Lung (tissue), 12 donors: ENCODE data around the gene TOM1. TPM values are rescaled to one million over a fixed set of nuclear protein-coding genes. Genes with fewer than 3 reads are reported as not detected.

Experiments
- ATAC-seq: fragments of 200-7000 bp; cut with Tn5 transposase; one replicate; pipeline ENCODE4 v1.9.1; 2020; ENCODE audit warnings: moderate number of reproducible peaks; ENCODE audit not compliant: insufficient read depth, low FRiP score
- DNase-seq, 3 donors: peaks; one replicate each; pipeline ENCODE4 v3.0.0-alpha.2; 2013 to 2017
- H3K27ac ChIP-seq, 2 donors: one replicate each; pipeline ENCODE4 v1.5.1; 2013; ENCODE audit warnings: mild to moderate bottlenecking in 2 of 2, moderate library complexity in 2 of 2, control low read depth in 1 of 2, inconsistent platforms in 1 of 2, low read depth in 1 of 2, low read length in 1 of 2
- H3K27me3 ChIP-seq, 3 donors: one replicate each; pipeline ENCODE4 v1.5.1; 2013; ENCODE audit warnings: low read length in 2 of 3; ENCODE audit not compliant: control insufficient read depth in 3 of 3, insufficient read depth in 3 of 3
- H3K36me3 ChIP-seq, 4 donors: one replicate each; pipeline ENCODE4 v1.5.1; 2013; ENCODE audit warnings: low read length in 4 of 4, mild to moderate bottlenecking in 1 of 4, moderate library complexity in 1 of 4; ENCODE audit not compliant: control insufficient read depth in 4 of 4, insufficient read depth in 4 of 4
- H3K4me1 ChIP-seq, 5 donors: one replicate each; pipeline ENCODE4 v1.5.1; 2013; ENCODE audit warnings: low read length in 5 of 5, mild to moderate bottlenecking in 2 of 5, moderate library complexity in 1 of 5; ENCODE audit not compliant: control insufficient read depth in 5 of 5, insufficient read depth in 5 of 5
- H3K4me3 ChIP-seq: one replicate; pipeline ENCODE4 v1.5.1; 2013; ENCODE audit warnings: mild to moderate bottlenecking, control low read depth, moderate library complexity
- H3K9ac ChIP-seq, 2 donors: one replicate each; pipeline ENCODE4 v1.5.1; 2013; ENCODE audit warnings: low read length in 2 of 2, control low read depth in 1 of 2; ENCODE audit not compliant: insufficient read depth in 1 of 2
- H3K9me3 ChIP-seq, 4 donors: one replicate each; pipeline ENCODE4 v1.5.1; 2013; ENCODE audit warnings: low read length in 3 of 4, mild to moderate bottlenecking in 1 of 4, moderate library complexity in 1 of 4; ENCODE audit not compliant: control insufficient read depth in 4 of 4, insufficient read depth in 3 of 4
- WGBS, 2 donors: extraction: QIAGEN DNeasy Blood & Tissue Kit; methylation state at CpG; one replicate each; pipeline ENCODE4 v1.1.7; 2013; 5-methylcytosine and 5-hydroxymethylcytosine counted together
- polyA plus RNA-seq, 2 donors: library from polyadenylated mRNA; stranded (reverse); fragments of 200-250 nt; gene quantifications; one replicate each; pipeline ENCODE4 v1.2.1, GENCODE V29; 2013
- total RNA-seq, 2 donors: library from RNA; depleted of rRNA in 1 of 2; stranded (reverse); fragments of >200 nt in 1 of 2; gene quantifications; one replicate each; pipeline ENCODE4 v1.2.1, GENCODE V29; 2014 to 2021
- TF ChIP-seq, protein P1 (sequence below): IDR thresholded peaks from 2 replicates; pipeline ENCODE4 v1.5.1; 2012; ENCODE audit warnings: mild to moderate bottlenecking; ENCODE audit errors: control extremely low read depth, extremely low read depth
- donor health status: control.
- donor health status: control.
- donor health status: Bipolar disorder and iron deficiency.
- donor health status: healthy.
- donor health status: DM: yes; HTN: yes; CAD: no.

Gene TOM1
- total and polyA plus RNA-seq, 4 donors, result 53.4 to 131 (median 72.6) TPM

GRCh38 chr22:35318346-35319215, 18.9 kb downstream of the TOM1 start:
- ATAC-seq (no peak), DNase-seq (no peak)
- peaks cover 0 to 53% (median 23%) of the 10 kb centered on the region in 4 donors for H3K36me3 ChIP-seq
- 93 to 96% methylated on average over 24 of the region's 24 CpGs for WGBS, 2 donors
- no peak overlapping the region for H3K4me3 ChIP-seq
- peaks cover 0 to 13% (median 3%) of the 10 kb centered on the region in 5 donors for H3K4me1 ChIP-seq
- TF ChIP-seq, protein P1, sequence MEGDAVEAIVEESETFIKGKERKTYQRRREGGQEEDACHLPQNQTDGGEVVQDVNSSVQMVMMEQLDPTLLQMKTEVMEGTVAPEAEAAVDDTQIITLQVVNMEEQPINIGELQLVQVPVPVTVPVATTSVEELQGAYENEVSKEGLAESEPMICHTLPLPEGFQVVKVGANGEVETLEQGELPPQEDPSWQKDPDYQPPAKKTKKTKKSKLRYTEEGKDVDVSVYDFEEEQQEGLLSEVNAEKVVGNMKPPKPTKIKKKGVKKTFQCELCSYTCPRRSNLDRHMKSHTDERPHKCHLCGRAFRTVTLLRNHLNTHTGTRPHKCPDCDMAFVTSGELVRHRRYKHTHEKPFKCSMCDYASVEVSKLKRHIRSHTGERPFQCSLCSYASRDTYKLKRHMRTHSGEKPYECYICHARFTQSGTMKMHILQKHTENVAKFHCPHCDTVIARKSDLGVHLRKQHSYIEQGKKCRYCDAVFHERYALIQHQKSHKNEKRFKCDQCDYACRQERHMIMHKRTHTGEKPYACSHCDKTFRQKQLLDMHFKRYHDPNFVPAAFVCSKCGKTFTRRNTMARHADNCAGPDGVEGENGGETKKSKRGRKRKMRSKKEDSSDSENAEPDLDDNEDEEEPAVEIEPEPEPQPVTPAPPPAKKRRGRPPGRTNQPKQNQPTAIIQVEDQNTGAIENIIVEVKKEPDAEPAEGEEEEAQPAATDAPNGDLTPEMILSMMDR, result no peak
- H3K9me3 ChIP-seq, result no peaks in the 10 kb centered on the region
- no peaks in the 10 kb centered on the region for H3K27me3 ChIP-seq
- H3K27ac ChIP-seq, result no peak overlapping the region
- no peak overlapping the region for H3K9ac ChIP-seq

DNA sequence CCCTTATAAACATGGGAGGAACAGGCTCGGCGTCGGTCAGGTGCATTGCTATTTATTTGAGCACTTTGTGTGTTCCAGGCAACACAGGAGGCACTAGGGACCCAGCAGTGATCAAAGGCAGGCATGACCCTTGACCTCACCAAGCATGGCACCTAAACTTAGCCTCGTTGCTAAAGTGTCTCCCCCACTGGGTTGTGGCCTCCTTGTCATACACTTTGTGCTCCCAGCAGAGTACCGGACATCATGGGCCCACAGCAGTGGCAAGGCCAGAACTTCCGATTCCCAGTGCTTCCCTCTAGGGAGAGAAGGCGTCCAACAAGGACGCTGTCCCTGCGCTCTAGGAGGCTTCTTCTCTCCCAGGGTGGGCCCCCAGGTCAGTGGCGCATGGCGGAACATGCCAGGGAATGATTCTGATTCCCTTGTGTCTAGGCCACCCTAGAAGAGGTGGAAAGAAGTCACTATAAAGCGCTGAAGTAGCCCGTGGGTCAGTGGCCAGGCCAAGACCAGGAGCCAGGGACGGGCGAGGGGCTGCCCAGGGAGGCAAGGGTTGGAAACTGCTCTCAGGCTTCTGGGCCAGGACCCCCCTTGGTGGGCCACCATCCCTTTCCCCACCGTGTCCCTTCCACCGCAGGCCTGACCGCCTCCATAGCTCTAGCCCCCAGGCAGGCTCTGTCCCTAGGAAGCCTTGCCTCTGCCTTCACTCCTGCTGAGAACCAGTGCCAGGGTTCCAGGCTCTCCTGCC, 19.7 kb downstream of the TOM1 start:
- H3K27me3 ChIP-seq, result no peaks in the 10 kb centered on the region
- no peak overlapping the region for H3K27ac ChIP-seq
- no peak for ATAC-seq
- peaks cover 0 to 58% (median 25%) of the 10 kb centered on the region in 4 donors for H3K36me3 ChIP-seq
- no peak for DNase-seq
- no peaks in the 10 kb centered on the region for H3K9me3 ChIP-seq
- peaks cover 0 to 7% (median 0%) of the 10 kb centered on the region in 5 donors for H3K4me1 ChIP-seq
- no peak overlapping the region for H3K9ac ChIP-seq
- H3K4me3 ChIP-seq, result no peak overlapping the region
- TF ChIP-seq, protein P1, result no peak
- 93 to 96% methylated on average over 18 of the region's 18 CpGs for WGBS, 2 donors

GRCh38 chr22:35322126-35322525, 22.4 kb downstream of the TOM1 start:
- no peaks in the 10 kb centered on the region for H3K27me3 ChIP-seq
- DNase-seq (no peak), ATAC-seq (no peak)
- H3K27ac ChIP-seq, result no peak overlapping the region
- 96 to 97% methylated on average over 10 of the region's 10 CpGs for WGBS, 2 donors
- H3K9ac ChIP-seq, result no peak overlapping the region
- H3K36me3 ChIP-seq, result peaks cover 7 to 69% (median 33%) of the 10 kb centered on the region in 4 donors
- TF ChIP-seq, protein P1, result no peak
- no peaks in the 10 kb centered on the region for H3K9me3 ChIP-seq
- no peaks in the 10 kb centered on the region for H3K4me1 ChIP-seq
- no peak overlapping the region for H3K4me3 ChIP-seq
